Left renal pelvis (tissue), 4 donors: Measurements from ENCODE around the gene PRXL2B. TPM values are rescaled to one million over a fixed set of nuclear protein-coding genes. Genes with fewer than 3 reads are reported as not detected.
"Not testable (repeated sequence)": the region's sequence is repeated elsewhere in the genome, so short reads cannot be mapped to it uniquely, and the experiment has no call there.

Source experiments
- DNase-seq, 4 donors: peaks; one replicate each; pipeline ENCODE4 v3.0.0-alpha.2; 2013; ENCODE audit warnings: low read depth in 4 of 4, low spot score in 3 of 4
- polyA plus RNA-seq, 4 donors: library from polyadenylated mRNA; unstranded; fragments of 120-200 nt; gene quantifications; one replicate each; pipeline ENCODE4 v1.2.1, GENCODE V29; 2013; ENCODE audit not compliant: insufficient read length in 4 of 4

Gene PRXL2B
- polyA plus RNA-seq, 4 donors, result 16.9 to 48.1 (median 36.5) TPM

DNA sequence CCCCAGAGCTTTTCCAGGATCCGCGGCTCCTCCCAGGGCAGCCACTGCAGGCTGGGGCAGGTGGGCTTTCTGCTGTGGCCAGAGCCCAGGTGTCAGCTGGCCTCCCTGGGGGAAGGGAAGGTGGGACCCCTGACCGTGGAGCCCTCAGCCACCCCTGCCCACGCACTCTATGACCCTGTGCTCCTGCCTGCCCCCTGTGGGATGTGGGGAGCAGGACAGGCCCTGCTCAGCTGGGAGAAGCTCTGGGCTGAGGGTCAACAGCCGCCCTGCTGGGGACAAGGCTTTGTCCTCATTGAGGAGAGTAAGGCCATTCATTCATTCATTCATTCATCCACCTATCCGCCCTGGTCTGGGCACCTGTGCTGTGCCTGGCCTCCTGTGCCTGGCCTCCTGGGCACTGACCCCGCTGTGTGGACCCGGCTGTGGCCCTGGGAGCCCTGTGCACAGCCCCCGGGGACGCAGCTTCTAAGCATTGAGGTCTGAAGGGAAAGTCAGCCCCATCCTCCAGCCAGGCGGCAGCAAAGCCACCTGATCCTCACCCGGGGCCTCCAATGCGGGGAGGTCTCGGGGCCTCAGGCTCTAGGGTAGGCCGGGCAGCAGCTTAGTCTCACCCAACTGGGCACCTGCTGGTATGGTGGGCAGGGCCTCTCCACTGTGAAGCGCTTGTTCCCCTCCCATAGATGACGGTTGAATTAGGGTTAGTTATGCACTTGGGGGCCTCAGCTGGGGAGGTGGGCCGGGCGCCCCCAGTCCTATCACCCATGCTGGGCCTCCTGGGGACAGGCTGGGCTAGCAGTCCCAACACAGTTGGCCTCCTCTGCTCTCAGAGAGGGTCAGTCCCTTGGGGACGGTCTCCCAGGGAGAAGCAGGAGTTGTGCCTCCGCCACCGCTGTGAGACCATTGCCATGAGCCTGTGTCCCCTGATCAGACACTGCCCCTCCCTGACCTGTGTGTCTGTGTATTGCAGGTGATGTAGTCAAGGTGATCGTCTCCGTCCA lies 24.4 kb upstream of the PRXL2B start:
- no peak for DNase-seq

GRCh38 chr1:2563205-2563604 lies 23.4 kb upstream of the PRXL2B start:
- no peak for DNase-seq

GRCh38 chr1:2564006-2564814 lies 22.4 kb upstream of the PRXL2B start:
- no peak for DNase-seq

DNA sequence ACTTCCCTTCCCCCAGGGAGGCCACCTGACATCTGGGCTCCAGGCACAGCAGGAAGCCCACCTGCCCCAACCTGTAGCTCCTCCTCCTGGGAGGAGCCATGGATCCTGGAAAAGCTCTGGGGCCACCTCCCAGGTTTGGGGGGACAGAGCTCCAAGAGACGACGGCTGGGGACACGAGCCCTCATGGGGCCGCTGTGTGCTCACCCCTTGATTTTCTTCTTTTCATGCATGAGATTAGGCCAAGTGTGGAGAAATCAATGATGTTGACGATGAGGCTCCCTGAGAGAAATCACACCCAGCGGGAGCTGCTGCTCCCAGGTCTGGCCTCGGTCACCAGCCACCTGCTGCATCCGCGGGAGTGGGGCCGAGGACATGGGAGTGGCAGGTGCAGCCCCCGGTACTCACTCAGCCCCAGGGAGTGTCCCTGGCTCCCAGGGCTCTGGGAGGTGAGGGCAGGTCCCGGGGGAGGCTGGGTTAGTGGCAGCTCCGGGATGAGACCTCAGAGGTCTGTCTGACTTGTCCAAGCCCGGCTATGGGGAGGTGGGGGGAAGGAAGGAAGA lies 21.7 kb upstream of the PRXL2B start:
- no peak for DNase-seq

DNA sequence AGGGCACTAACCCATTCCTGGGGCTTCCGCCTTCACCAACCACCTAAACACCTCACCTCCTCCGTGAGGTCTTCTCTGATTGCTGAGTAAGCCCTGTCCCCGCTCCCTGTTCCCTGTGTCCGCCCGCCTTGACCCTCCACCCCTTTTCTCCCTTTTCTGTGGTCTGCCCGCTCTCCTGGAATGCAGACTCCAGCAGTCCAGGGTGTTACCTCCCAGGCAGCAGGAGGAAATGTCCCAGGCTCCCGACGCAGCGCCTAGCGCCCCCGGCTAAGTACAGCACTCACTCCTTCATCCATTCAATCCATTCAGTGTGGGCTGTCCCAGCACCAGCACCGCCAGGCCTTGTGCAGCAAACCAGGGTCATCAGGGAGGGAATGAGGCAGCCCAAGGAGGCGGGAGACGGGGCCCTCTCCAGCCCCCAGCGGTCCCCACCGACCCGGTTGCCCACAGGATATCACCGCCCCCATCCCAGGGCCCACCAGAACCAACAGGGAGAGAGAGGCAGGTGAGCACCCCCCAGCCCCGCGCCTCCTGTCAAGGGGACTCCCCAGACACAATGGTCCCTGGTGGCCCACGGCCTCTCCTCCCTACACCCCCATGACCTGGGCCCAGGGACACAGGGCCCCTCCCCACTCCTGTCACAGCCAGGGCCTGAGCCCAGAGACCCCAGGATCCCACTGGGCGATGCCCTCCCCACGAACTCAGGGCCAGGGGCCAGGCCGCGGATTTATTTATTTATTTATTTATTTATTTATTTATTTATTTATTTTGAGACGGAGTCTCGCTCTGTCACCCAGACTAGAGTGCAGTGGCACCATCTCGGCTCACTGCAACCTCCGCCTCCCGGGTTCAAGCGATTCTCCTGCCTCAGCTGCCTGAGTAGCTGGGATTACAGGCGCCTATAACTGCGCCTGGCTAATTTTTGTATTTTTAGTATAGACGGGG lies 20.2 kb upstream of the PRXL2B start:
- DNase-seq, result no peak

DNA sequence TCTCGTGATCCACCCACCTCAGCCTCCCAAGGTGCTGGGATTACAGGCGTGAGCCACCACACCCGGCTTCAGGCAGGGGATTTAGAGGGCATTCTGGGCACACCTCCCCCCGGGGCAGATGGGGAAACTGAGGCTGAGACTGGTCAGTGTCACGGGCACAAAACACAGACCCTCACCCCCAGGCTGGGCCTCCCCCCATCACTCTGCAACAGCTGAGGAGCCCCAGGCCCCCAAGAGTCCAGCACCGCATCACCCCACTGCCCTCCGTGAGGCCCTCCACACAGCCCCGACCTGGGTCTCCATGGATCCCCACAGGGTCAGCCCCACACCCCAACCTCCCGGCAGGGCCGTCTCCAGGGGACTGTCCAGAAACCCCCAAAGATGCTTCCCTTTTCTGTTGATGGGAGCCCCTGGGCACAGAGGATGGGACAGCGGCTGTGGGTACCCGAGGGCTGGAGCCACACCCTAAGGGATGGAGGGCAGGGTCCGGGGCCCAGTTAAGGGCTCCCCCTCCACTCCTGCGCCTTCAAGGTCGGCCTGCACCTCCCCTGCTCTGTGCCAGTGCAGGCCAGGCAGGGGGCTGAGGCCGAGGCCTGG lies 19.4 kb upstream of the PRXL2B start:
- no peak for DNase-seq

DNA sequence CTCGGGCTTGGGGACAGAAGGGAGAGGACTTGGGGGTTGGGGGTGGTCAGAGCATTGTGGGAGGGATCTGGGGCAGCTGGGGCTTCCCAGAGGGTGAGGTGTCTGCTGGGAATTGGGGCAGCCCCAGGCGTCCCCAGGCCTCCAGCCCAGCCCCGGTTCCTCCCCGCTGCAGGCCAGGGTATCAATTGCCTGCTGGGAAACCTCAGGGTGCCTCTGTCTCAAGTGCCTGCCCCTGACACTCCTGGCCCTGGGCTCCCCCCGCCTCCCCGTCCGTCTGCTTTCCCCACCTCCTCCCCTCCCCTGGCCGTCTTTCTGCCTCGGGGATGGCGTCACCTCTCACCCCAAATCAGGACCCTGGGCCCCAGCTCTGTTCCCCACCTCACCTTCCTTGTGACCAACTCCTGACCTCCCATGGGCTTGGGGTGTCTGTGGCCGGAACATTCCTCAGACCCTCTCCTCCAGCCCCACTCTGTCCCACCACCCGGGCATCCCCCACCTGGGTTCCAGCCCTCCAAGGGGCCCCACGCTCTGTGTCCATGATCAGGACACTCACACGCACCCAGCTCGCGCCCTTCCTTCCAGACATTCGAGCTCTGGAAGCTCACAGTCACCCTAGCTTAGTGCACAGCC lies 18.3 kb upstream of the PRXL2B start:
- not testable (repeated sequence) for DNase-seq

- no peak for DNase-seq
These were observed 17.5 kb upstream of the PRXL2B start for GRCh38 chr1:2569060-2569459.

DNA sequence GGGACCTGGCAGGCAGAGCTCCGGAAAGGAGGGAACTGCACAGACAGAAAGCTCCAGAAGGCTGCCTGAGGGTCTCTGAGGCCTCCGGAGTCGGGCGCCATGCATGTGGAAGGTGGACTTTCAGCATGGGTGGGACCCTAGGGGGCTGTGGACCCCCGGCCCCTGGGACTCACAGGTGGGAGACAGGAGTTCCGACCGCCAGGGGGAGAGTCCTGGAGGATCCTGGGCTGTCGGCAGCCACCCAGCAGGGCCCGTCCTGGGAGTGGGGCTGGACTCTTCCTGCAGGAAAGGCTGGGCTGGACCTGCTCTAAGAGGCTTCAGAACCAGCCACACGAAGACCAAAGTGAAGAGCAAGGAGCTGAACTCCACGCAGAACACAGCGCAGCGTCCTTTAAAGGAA lies 16.9 kb upstream of the PRXL2B start:
- not testable (repeated sequence) for DNase-seq

- no peak for DNase-seq
These were observed 16.2 kb upstream of the PRXL2B start for GRCh38 chr1:2570332-2570731.

GRCh38 chr1:2571348-2571747 lies 15.2 kb upstream of the PRXL2B start:
- no peak for DNase-seq

GRCh38 chr1:2573250-2573920 lies 13.2 kb upstream of the PRXL2B start:
- DNase-seq, result no peak

DNA sequence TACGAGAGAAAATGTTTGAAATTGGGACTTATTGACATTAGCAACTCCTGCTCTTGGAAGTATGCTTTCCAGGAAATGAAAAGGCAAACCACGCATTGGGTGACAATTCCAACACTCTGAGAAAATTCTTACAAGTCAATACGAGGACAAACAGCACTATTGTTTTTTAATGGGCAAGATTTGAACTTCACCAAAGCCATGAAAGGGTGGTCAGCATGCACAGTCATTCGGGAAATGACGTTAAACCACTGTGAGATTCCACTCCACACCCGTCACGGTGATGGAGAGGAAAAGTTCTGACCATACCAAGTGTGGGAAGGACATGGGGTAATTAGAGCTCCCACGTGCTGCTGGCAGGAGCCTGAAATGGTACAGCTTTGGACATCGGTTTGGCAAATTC lies 12.2 kb upstream of the PRXL2B start:
- DNase-seq, result no peak

DNA sequence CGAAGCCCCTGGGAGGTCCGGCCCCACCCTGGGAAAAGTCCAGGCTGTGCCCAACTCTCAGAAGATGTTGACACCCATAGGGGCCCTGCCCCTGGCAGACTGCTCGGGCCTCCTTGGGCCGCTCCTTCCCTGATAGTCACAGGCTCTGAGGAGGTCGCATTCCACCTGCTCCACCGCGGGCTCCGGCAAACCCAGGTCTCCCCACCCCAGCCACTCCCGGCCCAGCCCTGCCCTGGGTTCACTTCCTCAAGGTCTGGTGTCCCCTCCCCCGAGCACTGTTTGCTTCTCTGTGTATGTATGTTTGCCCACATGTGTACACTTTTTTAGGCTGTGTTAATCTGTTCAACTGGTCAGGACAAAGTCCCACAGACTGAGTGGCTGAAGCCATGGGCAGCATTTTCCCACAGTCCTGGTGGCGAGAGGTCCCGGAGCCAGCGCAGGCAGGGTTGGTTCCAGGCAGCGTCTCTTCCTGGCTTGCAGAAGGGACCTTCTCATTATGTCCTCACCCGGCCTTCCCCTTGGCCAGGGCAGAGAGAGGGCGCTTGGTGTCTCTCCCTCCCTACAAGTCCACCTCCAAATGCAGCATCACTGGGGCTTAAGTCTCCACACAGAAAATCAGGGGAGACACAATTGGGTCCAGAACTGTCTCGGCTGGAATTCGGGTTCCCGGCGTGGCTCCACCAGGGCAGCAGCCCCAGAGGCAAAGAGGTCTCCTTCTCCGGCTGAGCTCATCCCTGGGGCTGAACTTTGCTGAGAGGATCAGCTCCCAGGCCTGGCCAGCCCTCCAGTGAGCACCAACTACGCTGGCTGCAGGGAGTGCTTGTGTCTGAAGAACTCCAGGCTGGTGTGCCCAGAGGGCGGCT lies 10.5 kb upstream of the PRXL2B start:
- DNase-seq, result no peak

DNA sequence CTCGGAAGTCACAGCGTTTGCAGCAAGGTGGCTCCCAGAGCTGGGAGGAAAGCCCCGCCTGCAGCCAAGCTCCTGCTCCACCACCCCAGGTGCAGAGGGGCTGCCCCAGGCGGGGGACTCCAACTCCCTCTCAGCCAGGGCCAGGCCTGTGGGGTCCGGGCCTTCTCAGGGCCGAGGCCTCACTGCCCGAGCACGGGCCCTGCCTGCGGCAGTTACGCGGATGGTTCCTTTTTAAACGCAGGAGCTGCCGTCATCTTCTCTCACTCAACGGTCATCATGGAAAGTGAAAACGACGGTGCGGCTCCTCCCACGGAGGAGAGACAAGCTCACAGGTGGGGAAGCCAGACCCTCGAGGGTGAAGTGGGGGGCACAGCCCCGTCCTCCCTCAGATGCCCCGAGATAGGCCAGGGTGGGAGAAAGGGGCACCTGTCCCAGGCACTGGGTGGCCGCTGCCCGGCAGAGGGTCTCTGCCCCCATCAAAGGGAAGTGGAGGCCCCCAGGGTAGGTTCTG lies 9.0 kb upstream of the PRXL2B start:
- not testable (repeated sequence) for DNase-seq

DNA sequence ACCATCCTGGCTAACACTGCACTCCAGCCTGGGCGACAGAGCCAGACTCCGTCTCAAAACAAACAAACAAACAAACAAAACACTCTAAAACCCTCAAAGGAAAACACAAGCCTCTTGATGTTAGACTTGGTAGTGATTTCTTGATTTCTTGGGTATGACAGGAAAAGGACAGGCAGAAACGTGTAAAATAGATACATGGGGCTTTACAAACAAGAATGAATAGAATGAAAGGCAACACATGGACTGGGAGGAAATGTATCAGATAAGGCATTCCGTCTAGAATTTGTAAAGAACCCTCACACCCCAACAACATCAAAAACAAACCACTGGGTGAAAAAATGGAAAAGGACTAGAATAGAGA lies 7.8 kb upstream of the PRXL2B start:
- DNase-seq, result no peak

- DNase-seq, result no peak
These were observed 5.9 kb upstream of the PRXL2B start for GRCh38 chr1:2580691-2581090.

DNA sequence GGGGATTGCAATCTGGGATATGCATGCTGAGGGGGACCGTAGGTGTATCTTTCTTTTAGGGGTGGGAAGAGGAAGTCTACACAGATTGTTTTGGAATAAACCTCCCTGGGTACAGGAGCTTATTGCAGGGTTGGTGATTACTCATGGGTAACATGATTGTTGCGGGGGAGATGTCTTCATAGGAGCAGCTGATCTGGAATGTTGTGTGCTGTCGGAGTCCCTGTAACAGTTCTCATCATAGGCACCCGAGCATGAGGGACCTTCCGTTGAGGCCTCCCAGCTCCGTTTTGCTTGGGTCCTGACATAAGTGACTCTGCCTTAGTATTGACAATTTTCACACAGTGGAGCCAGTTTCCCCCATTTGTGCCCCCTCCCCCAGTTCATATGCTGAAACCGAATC lies 4.2 kb upstream of the PRXL2B start:
- DNase-seq, result no peak
